SH-SY5Y (cell line): ENCODE data around the gene TMEM203.

Source experiments
- GATA2 ChIP-seq: IDR thresholded peaks from 2 replicates; pipeline ENCODE4 v1.6.1; 2011; ENCODE audit warnings: mild to moderate bottlenecking, low read depth, low read length
- GATA3 ChIP-seq: IDR thresholded peaks from 2 replicates; pipeline ENCODE4 v1.6.1; 2011; ENCODE audit warnings: low read depth, mild to moderate bottlenecking, low read length, moderate library complexity

GRCh38 chr9:137178201-137178938 lies 27.1 kb downstream of the TMEM203 start:
- TF ChIP-seq GATA2 (no peak), GATA3 (no peak)
